NCI-H128 (cell line): Measurements from ENCODE around the gene DPP6.

ENCODE experiments used
- DNase-seq: peaks from one replicate; lab custom pipeline; 2025; ENCODE audit not compliant: unreplicated experiment; lab: John Stamatoyannopoulos, UW

The DPP6 gene

GRCh38 chr7:154512121-154512833 is 460.1 kb downstream of the DPP6 start:
- DNase-seq: no peak

GRCh38 chr7:154517768-154518167 is 465.6 kb downstream of the DPP6 start:
- no peak for DNase-seq

GRCh38 chr7:154519229-154519628 is 467.0 kb downstream of the DPP6 start:
- no peak for DNase-seq

- DNase-seq: no peak
These were observed 477.9 kb downstream of the DPP6 start for GRCh38 chr7:154530136-154530535.

GRCh38 chr7:154532771-154533170 is 480.6 kb downstream of the DPP6 start:
- no peak for DNase-seq

GRCh38 chr7:154540596-154540995 is 488.4 kb downstream of the DPP6 start:
- no peak for DNase-seq

GRCh38 chr7:154541606-154542005 is 489.4 kb downstream of the DPP6 start:
- DNase-seq: no peak

- no peak for DNase-seq
These were observed 494.9 kb downstream of the DPP6 start for GRCh38 chr7:154546946-154547587.

GRCh38 chr7:154553711-154554265 is 501.6 kb downstream of the DPP6 start:
- DNase-seq: no peak

- DNase-seq: no peak
These were observed 507.3 kb downstream of the DPP6 start for GRCh38 chr7:154559454-154559853.

GRCh38 chr7:154564676-154565075 is 512.5 kb downstream of the DPP6 start:
- DNase-seq: no peak

- DNase-seq: no peak
These were observed 514.7 kb downstream of the DPP6 start for GRCh38 chr7:154566877-154567276.

GRCh38 chr7:154568346-154568745 is 516.1 kb downstream of the DPP6 start:
- DNase-seq: no peak

- DNase-seq: no peak
These were observed 517.7 kb downstream of the DPP6 start for GRCh38 chr7:154569916-154570315.

- DNase-seq: no peak
These were observed 519.6 kb downstream of the DPP6 start for GRCh38 chr7:154571772-154572171.

- DNase-seq: no peak
These were observed 522.0 kb downstream of the DPP6 start for GRCh38 chr7:154574235-154574634.

GRCh38 chr7:154575497-154575896 is 523.3 kb downstream of the DPP6 start:
- DNase-seq: no peak

GRCh38 chr7:154576604-154577003 is 524.4 kb downstream of the DPP6 start:
- DNase-seq: no peak

GRCh38 chr7:154577141-154577873 is 525.1 kb downstream of the DPP6 start:
- no peak for DNase-seq

- no peak for DNase-seq
These were observed 526.1 kb downstream of the DPP6 start for GRCh38 chr7:154578336-154578735.

- no peak for DNase-seq
These were observed 527.5 kb downstream of the DPP6 start for GRCh38 chr7:154579711-154580110.
